GM21367 (cell line): ENCODE data around the gene UTP11.

ENCODE experiments used
- ATAC-seq: cut with Tn5 transposase; IDR thresholded peaks from one replicate; pipeline ENCODE4 v1.9.1; 2021; ENCODE audit not compliant: unreplicated experiment

The UTP11 gene

GRCh38 chr1:38045401-38046332 is 33.1 kb downstream of the UTP11 start:
- no peak for ATAC-seq

DNA sequence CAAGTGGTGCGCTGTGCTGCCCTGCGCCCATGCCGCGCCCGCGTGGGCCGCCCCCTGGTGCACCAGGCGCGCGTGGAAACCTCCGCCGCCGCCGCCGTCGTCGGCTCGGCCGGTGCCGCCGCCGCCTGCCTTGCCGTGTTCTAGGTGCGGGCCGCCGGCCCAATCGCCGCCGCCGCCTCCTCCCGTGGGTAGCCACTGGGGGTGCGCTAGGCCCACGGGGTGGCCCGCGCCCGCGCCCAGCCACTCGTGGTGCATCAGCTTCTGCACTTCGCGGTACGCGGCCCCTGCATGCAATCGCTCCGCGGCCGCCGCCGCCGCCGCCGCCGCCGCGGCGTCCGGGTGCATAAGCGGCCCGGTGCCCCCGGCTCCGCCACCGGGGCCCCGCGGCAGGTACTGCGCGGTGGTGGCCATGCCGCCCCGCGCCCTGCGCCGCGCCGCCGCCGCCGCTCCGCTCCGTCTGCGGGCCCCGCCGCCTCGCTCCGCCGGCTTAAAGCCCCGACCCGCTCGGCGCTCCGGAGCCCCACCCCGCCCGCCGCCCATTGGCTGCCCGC is 33.9 kb downstream of the UTP11 start, which contains the start of gene POU3F1:
TSS of gene POU3F1 (minus strand) at position 461 of the 551 bp plus-strand sequence. CDS start at position 411, 50 bp downstream.
- ATAC-seq, result peak; percentile 38

DNA sequence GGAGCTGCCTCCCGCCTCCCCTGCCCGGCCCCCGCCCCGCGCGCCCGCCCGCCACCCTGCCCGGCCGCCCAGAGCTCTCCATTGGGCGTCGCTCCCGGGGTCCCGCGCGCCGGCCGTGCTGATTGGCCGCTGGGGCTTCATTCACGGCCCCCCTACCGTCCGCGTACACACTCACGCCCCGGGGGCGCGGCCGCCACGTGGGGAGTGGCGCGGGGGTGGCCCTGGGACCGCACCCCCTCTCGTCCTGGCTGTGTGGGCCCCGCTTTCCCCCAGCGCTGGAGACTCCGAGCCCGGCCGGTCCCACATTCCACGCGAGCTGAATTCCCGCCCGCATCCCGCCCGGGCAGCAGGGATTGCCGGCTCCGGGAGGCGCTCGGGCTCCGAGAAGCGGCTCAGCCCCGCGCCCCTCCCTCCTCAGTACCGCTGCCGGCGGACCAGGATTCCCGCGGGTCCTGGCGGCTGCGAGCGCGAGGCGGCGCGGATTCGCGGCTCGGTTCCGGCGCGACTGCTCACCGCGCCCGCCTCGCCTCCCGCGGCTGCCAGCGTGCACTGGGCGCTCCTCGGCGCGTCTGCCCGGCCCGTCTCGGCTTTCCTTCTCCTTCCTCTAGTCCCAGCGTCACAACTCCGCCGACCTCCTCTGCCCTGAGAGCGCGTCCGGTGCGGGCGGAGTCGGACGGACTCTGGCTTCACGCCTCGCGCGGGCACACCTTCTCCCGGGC is 34.5 kb downstream of the UTP11 start:
- peak; percentile 39 for ATAC-seq

DNA sequence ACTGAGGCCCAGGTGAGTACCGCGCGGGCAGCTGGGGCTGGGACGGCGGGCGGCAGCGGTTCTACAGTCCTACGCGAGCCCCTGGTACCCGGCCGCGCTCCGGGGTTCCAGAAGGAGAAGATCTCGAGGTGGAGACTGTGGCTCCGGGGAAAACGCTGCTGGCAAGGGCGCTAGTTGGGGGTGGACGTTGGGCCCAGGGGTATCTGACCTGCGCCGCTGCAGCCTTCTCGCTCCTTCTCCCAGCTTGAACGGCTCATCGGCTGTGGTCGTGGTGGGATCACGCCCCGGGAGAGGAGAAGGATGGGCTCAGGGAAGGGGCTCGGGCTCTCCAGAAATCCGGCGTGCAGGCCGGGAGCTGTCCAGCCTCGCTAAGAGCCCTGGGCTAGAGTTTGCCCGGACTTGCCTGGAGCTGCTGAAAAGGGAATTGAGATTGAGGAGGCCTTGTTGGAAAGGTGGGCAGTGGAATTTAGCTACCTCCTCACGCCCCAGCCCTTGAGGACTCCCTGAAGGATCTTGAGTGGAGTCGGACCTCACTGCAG is 35.1 kb downstream of the UTP11 start:
- ATAC-seq, result no peak

GRCh38 chr1:38050397-38051078 is 38.0 kb downstream of the UTP11 start:
- ATAC-seq, result no peak

DNA sequence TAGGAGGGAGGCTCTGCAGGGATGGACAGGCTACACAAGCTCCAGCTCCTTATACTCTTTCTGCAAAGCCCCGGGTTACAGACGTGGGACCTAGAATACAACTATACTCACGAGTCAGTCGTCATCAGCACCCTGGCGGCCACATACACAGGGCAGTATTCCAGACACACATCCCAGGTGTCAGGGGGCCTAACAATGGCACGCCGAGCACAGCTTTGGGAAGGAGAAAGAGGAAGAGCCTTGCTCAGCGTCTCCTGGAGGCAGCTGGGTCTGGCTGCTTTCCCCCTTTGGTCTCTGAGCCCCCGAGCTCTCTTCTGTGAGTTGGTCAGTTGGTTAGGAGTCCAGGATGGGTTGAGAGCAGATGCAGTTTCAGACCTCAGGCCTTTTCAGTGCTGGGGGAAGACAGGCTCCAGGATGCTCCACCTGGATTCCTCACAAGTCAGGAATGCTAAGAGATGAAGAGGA is 38.6 kb downstream of the UTP11 start:
- ATAC-seq, result no peak

DNA sequence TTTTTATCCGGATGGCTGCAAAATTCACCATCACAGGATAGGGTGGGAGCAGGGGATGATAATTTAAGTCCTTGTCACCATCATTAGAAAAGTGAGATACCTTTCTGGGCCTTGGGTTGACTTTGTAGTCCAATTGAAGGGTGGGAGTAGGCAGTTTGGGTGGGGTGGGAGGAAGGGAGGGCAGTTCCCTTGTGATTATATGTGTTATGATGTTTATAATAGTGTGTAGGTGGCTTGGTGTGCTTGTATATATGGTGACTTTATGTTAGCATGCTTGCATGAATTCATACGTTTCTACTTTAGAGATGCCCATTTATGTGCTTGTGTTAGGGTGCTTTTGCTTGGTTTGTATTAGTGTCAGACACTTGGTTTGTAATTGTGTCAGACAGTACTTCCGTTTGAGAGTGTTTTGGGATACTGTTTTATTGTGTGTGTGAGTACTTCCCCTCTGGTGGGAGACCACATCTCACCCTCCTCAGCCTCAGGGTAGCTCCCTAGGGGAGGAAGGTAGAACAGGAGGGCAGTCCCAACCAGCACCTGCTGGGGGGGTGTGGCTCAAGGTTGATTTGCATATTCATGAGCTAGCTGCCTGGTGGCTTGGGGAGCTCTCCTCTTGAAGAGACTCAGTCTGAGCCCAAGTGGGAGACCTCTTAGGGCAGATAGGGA is 40.3 kb downstream of the UTP11 start:
- no peak for ATAC-seq

GRCh38 chr1:38053416-38054091 is 41.0 kb downstream of the UTP11 start:
- no peak for ATAC-seq

GRCh38 chr1:38055398-38055797 is 42.9 kb downstream of the UTP11 start:
- no peak for ATAC-seq

GRCh38 chr1:38055965-38056364 is 43.4 kb downstream of the UTP11 start:
- no peak for ATAC-seq

DNA sequence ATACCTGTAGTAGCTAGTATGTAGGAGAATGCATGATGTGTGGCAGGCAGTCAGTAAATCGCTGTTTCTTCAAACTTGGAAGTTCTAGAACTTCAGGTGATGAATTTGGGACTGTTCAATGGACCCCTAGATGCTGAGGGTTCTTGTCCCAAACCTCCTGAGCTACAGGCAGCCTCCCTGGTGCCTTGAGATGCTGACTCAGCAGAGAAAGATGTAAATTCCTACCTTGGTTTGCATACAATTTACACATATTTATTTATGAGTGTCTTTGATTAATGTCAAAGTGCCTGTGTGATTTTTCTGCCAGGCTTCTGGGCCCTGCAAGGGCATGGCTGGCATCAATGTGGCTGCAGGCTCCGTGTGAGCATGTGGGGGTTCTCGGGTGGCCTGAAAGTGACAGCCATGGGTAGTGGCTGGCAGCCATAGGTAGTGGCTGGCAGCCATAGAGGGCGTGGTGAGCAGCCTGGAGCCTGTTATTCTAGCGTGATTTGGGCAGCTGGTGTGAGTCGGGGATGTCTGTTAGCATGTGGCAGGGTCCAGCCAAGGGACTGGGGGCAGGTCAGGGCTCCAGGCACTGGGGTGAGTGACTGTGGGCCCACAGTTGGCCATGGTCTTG is 47.2 kb downstream of the UTP11 start:
- ATAC-seq, result no peak

- no peak for ATAC-seq
Measured at GRCh38 chr1:38060498-38060897, 48.0 kb downstream of the UTP11 start.

GRCh38 chr1:38061290-38061689 is 48.8 kb downstream of the UTP11 start:
- no peak for ATAC-seq

DNA sequence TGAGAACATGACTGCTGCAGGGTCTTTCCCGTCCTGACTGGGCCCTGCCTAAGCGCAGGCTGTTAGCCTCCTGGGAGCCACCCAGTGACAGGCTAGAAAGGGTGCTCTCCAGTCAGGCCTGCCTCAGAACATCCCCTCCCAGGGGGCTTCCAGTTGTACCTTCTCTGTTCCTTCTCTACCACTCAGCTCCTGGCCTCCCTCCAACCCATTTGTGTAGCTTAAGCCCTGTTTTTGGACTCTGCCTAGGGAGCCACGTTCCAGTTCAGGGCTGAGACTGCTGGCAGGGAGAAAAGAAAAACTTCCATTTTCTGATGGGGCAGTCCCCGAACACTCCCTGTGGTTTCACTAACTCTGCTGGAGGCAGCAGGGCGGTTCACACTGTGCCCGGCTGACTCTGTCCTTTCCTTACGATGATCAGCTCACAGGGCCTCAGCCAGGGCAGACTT is 49.4 kb downstream of the UTP11 start:
- peak; percentile 39 for ATAC-seq

DNA sequence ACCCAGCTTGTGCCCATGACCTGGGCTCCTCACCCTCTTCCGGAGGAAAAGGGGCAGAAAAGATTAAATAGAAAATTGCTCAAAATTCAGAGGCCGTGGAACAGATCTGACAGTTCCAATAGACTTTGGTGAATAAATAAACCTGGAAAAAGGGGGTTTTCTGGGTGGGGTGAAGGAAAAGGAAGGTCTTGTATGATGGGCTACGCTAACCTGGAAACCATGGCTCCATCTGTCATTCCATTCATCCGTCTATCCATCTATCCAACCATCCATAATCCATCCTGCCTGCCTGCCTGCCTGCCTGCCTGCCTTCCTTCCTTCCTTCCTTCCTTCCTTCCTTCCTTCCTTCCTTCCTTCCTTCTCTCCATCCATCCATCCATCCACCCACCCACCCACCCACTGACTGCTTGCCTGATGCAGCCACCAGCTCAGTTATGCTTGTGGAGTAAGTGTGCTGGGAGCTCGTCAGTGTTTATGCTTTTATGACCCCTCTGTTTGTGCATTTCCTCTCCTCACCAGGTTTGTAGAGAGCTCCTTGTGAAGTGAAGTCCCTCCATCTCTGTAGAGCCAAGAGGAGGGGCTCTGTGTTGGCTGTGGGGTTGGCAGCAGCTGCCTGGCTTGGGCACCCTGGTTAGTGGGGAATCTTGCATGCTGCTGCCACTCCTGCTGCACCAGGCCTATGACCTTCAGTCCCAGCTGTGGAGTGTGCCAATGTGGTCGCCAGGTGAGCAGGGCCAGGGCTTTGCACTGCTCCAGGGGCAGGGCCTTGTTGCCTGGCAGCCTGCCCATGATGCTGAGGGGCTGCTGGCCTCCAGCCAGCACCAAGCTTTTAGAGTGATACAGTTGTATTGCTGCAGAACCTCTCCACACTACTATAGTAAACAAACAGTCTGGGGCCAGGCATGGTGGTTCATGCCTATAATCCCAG is 50.1 kb downstream of the UTP11 start:
- no peak for ATAC-seq

DNA sequence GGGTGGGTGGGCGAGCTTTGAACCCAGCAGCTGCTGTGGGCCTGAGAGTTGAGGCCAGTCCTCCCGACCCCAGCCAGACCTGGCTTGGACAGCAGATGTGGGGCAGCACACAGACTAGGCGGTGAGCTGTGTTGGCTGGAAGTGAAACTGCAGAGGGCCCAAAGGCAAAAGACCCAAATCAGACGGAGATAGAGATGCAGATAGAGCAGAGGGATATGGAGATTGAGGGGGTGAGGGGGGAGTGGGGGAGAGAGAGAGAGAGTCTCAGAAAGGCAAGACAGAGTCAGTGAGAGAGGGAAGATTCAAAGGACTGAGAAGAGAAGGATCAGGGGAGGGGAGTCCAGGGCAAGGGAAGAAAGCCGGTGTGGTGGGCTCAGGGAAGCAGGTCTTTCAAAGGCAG is 51.1 kb downstream of the UTP11 start:
- ATAC-seq, result no peak

- ATAC-seq, result no peak
Measured at GRCh38 chr1:38064197-38064903, 51.8 kb downstream of the UTP11 start.
